NOMO-1 (cell line): Measurements from ENCODE around the gene ADAMTS13.

ENCODE experiments used
- DNase-seq, 2 experiments: peaks; one replicate each; lab custom pipeline; 2025; ENCODE audit not compliant: unreplicated experiment in 2 of 2; lab: John Stamatoyannopoulos, UW

ADAMTS13 gene

DNA sequence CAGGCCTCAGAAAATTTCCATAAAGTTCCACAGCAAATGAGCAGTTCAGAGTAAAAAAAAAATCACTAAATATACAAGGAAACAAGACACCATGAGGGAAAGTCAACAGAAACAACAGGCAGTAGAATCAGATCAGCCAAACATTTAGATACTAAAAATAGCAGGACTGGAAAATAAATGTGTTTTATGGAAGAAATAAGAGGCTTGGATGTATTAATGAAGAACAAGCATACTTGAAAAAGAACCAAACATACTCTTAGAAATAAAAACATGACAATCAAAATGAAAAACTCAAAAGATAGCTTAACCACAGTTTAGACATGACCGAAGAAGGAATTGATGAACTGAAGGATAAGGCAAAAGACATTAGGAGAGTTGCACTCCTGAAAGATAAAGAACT lies 79.9 kb downstream of the ADAMTS13 start:
- no peak for DNase-seq

DNA sequence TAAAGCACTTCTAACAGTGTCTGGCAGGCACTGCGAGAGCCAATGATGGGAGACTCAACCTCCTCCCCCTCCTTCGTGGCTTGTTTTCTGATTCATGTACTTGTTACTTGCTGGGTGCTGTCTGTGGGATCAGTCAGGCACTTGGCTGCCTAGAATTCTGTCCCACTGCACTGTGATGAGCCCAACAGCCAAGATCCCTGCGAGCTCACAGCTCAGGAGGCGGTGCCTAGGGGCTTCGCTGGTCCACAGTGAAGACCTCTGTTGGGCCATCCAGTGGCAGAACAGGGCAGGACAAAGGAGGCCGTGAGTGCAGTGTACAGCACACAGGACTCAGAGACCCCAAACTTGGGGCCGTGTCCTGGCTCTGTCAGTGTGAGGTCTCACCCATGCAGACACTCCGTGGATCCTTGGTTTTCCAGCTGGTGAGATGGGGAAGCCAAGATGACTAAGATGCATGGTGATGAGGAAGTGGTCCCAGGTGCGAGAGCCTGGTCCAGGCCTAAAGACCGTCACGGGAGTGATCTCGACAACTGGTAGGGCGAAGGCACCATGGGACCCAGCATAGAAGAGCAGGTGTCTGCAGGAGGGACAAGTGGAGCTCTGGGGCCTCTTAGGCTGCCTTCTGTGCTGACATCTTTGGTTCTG lies 83.1 kb downstream of the ADAMTS13 start:
- DNase-seq, result no peak

DNA sequence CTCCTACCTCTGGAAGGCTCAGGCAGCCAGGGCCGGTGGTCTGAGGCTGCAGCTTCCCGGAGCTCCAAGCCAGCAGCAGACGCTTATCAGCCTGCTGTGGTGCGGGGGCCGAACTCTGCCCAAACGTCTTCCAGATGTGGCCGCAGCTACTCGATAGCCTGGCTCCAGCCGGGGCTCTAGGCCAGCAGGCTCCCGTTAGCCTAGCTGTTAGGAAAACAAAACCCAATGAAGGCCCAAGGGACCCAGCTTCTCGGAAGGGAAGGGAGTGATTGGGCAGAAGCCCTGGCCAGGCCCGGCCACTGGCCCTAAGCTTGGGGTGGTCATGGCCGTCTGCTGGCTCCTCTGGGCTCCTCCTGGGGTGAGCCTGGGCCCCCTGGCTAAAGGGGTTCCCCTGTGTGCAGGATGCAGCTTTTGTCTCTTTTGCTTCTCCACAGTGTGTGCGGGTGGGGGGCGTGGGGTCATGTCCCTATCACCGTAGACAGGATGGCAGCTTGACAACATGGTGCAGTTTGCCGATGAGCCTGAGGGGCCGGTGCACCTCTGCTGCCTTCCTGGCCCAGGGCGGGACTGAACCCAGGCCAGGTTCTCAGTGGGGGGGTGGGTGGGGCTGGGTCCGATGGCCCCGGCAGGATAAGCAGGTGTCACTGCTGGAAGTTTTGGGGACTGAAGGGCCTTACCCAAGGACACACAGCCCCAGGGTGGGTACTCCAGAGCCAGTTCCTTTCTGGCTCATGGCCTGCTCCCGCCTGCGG lies 83.9 kb downstream of the ADAMTS13 start:
- DNase-seq, result no peak

DNA sequence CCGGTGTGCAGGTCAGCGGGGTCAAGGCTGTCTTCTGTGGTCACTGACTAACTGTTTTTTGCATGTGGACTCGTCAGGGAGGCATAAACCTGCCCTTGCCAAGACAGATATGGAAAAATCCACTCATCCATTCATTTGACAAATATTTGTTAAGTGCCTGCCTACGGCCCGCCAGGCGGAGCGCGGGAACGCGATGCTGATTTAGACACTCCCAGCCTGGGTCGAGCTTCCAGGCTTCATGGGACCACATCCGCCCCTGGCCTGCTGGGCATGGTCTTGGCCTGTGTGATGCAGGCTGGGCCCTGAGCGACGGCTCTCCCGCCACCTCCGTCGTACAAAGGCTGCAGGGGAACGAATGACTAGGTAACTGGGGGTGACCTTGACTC lies 84.5 kb downstream of the ADAMTS13 start:
- no peak for DNase-seq

DNA sequence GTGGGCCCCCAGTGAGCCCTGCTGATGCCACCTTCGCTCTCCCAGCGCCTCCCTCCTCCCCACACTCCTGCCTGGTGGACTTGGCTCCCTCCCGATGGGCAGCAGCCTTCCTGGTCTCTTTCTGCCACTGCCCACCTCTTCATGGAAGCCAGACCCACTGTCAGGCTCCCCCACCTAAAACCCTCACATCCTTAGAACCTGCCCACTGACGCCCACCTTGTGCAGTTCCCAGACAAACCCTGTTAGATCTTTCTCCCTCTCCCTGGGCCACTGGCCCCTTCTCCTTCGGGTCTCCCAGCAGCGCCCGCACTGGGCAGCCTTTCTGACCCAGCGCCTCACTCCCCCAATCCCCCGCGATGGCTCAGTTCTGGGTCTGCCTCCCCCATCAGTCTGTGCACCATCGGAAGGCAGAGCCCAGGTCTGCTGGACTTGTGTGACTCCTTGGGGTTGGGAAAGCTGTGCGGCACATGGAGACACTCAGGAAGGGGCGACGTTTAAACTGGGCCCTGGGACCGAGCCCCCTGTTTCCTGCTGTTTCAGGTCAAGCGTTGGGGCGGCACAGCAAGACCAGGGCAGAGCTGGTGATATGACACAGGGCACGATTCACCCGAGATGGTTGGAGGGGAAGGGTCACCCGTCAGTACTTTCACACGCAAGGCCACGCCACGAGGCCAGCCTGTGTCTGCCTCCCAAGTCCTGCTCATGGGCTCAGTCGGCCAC lies 85.2 kb downstream of the ADAMTS13 start:
- no peak for DNase-seq

DNA sequence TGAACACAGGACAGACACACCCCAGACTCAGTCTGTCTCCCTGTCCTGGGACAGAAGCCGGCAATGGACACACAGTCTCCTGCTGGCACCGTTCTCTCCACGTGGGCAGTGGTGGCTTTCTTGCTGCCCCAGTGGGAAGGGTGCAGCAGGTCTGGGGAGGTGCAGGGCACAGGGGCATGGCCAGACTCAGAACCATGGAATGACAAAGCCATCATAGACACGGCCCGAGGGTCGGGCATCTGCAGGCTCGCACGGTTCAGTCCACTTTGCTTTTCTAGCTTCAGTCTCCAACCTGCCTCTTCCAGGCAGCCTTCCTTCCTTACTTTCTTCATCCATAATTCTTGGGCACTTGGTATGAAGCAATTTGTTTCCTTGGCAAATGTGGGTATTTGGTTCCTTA lies 85.9 kb downstream of the ADAMTS13 start:
- DNase-seq, result no peak
